Kidney epithelial cell (primary cell): Measurements from ENCODE around the gene OR9Q1. TPM values are rescaled to one million over a fixed set of nuclear protein-coding genes. Genes with fewer than 3 reads are reported as not detected.

Experiments used
- DNase-seq: peaks from one replicate; pipeline ENCODE4 v3.0.0-alpha.2; 2010; ENCODE audit warnings: low read depth
- H3K27me3 ChIP-seq: 2 replicates; pipeline ENCODE4 v1.6.0; 2011; ENCODE audit warnings: low read length; ENCODE audit not compliant: control insufficient read depth, insufficient read depth
- H3K36me3 ChIP-seq: 2 replicates; pipeline ENCODE4 v1.5.1; 2011; ENCODE audit warnings: low read length; ENCODE audit not compliant: control insufficient read depth, insufficient read depth
- H3K4me3 ChIP-seq: 2 replicates; pipeline ENCODE4 v1.5.1; 2011; ENCODE audit warnings: low read depth, mild to moderate bottlenecking, control low read depth, low read length
- CTCF ChIP-seq: IDR thresholded peaks from 2 replicates; pipeline ENCODE4 v1.5.1; 2011; ENCODE audit warnings: mild to moderate bottlenecking, moderate library complexity, low read length, control low read depth, inconsistent platforms; ENCODE audit not compliant: insufficient read depth, poor library complexity, severe bottlenecking
- total RNA-seq: library from RNA; depleted of rRNA; stranded (reverse); fragments of >200 nt; gene quantifications from 2 replicates; pipeline ENCODE4 v1.2.3, GENCODE V29; 2015

The OR9Q1 gene
- total RNA-seq, 1 donor from 2014 or later, result not detected

GRCh38 chr11:58127350-58127749 lies 103.7 kb downstream of the OR9Q1 start:
- DNase-seq, result no peak
- no peaks in the 10 kb centered on the region for H3K27me3 ChIP-seq
- H3K4me3 ChIP-seq, result no peak overlapping the region
- no peak for TF ChIP-seq CTCF
- H3K36me3 ChIP-seq, result no peaks in the 10 kb centered on the region

GRCh38 chr11:58133309-58134076 lies 109.8 kb downstream of the OR9Q1 start:
- Histone ChIP-seq H3K27me3 (no peaks in the 10 kb centered on the region), H3K36me3 (no peaks in the 10 kb centered on the region), H3K4me3 (no peak overlapping the region)
- no peak for TF ChIP-seq CTCF
- DNase-seq, result no peak

- DNase-seq, result no peak
- no peak overlapping the region for H3K4me3 ChIP-seq
- no peak for TF ChIP-seq CTCF
- no peaks in the 10 kb centered on the region for H3K36me3 ChIP-seq
- H3K27me3 ChIP-seq, result no peaks in the 10 kb centered on the region
These were observed 110.5 kb downstream of the OR9Q1 start for GRCh38 chr11:58134151-58134550.

GRCh38 chr11:58135171-58135570 lies 111.5 kb downstream of the OR9Q1 start:
- H3K4me3 ChIP-seq, result no peak overlapping the region

GRCh38 chr11:58142761-58143160 lies 119.1 kb downstream of the OR9Q1 start:
- H3K4me3 ChIP-seq, result no peak overlapping the region
- no peak for DNase-seq
- H3K27me3 ChIP-seq, result no peaks in the 10 kb centered on the region
- no peak for TF ChIP-seq CTCF
- H3K36me3 ChIP-seq, result no peaks in the 10 kb centered on the region

More at GRCh38 chr11:58135171-58135570, 111.5 kb downstream of the OR9Q1 start:
- no peaks in the 10 kb centered on the region for H3K36me3 ChIP-seq
- no peaks in the 10 kb centered on the region for H3K27me3 ChIP-seq
- DNase-seq, result no peak
- TF ChIP-seq CTCF, result no peak

GRCh38 chr11:58152781-58153180 lies 129.1 kb downstream of the OR9Q1 start:
- H3K4me3 ChIP-seq, result no peak overlapping the region
- no peaks in the 10 kb centered on the region for H3K27me3 ChIP-seq

More at GRCh38 chr11:58152781-58153180, 129.1 kb downstream of the OR9Q1 start:
- no peaks in the 10 kb centered on the region for H3K36me3 ChIP-seq
- TF ChIP-seq CTCF, result no peak
- no peak for DNase-seq
